ENCODE results near the gene DDX1. TPM values are rescaled to one million over a fixed set of nuclear protein-coding genes. Genes with fewer than 3 reads are reported as not detected.
A peak's percentile ranks its signal among the peaks of the same experiment; 100 is the strongest.

The DDX1 gene
- total and polyA plus RNA-seq, 9 of the 15 experiments (the other 6 are each of a cell fraction or from before 2014, with no cell fraction given), result 116 to 277 (median 232) TPM

GRCh38 chr2:15565994-15566671 is 25.5 kb upstream of the DDX1 start:
- Histone ChIP-seq H4K20me1 (replicated peaks; ENCODE audit: control insufficient read depth, insufficient read depth, low read length) (no peaks in the 10 kb centered on the region), H3K4me2 (ENCODE audit: insufficient read depth, low read length) (no peak overlapping the region), H2AFZ (ENCODE audit: low read depth, low read length) (peak overlapping the region; percentile 66), H3K9me3 (replicated peaks; ENCODE audit: control insufficient read depth, insufficient read depth, low read depth, low read length) (no peaks in the 10 kb centered on the region), H3K9ac (ENCODE audit: insufficient read depth in 1 of 2, low read depth in 2 of 2, low read length in 2 of 2) (no peak overlapping the region), H3K79me2 (ENCODE audit: control insufficient read depth, insufficient read depth, low read length) (peaks cover 11% of the 10 kb centered on the region), H3K4me3 (no peak overlapping the region), H3K9me1 (ENCODE audit: control insufficient read depth, insufficient read depth, low read length) (no peaks in the 10 kb centered on the region), H3K27ac (ENCODE audit: extremely low read depth, low read depth, low read length) (no peak overlapping the region), H3K36me3 (ENCODE audit: control insufficient read depth, insufficient read depth, low read length) (no peaks in the 10 kb centered on the region), H3K4me1 (replicated peaks in 1 of 2; ENCODE audit: control insufficient read depth in 2 of 2, insufficient read depth in 2 of 2, low read length in 2 of 2) (peaks cover 13 to 26% of the 10 kb centered on the region in 2 experiments), H3K27me3 (ENCODE audit: control insufficient read depth in 2 of 2, insufficient read depth in 2 of 2, low read length in 2 of 2) (no peaks in the 10 kb centered on the region)
- FAIRE-seq, result no peak
- no peak for ATAC-seq
- TF ChIP-seq MAFG (tag; conservative IDR thresholded peaks at IDR 0.05), result 0 out of 2 replicates have a peak, but pooled peaks have one; percentile 8
- no peak for TF ChIP-seq CEBPZ (IDR thresholded peaks at IDR 0.05; ENCODE audit: borderline replicate concordance, low read depth, low read length)
- TF ChIP-seq CLOCK (CRISPR knock-in tag; IDR thresholded peaks at IDR 0.05; ENCODE audit: borderline replicate concordance), result no peak
- no peak for TF ChIP-seq ZNF445 (CRISPR knock-in tag; IDR thresholded peaks at IDR 0.05; ENCODE audit: low read depth)
- TF ChIP-seq HDAC8 (tag; IDR thresholded peaks at IDR 0.05), result no peak
- no peak for TF ChIP-seq TAF15 (IDR thresholded peaks at IDR 0.05; ENCODE audit: low read depth, low read length)
- TF ChIP-seq ZNF316 (IDR thresholded peaks at IDR 0.05), result peak; percentile 50
- no peak for TF ChIP-seq ZC3H4 (CRISPR knock-in tag; IDR thresholded peaks at IDR 0.05; ENCODE audit: borderline replicate concordance)
- TF ChIP-seq ZBTB49 (CRISPR knock-in tag; IDR thresholded peaks at IDR 0.05; ENCODE audit: borderline replicate concordance), result no peak
- peak; percentile 47; the same call in 1 of the 2 replicates for TF ChIP-seq C11orf30 (IDR thresholded peaks at IDR 0.05; ENCODE audit: low read depth)
- TF ChIP-seq FOS (IDR thresholded peaks at IDR 0.05; ENCODE audit: extremely low read depth, insufficient read length), result no peak
- no peak for TF ChIP-seq BHLHE40 (IDR thresholded peaks at IDR 0.05; ENCODE audit: low read length)
- TF ChIP-seq MAFF (IDR thresholded peaks at IDR 0.05; ENCODE audit: low read length), result 0 out of 2 replicates have a peak, but pooled peaks have one; percentile 10
- DNase-seq (ENCODE audit: extremely low read depth in 1 of 4, low spot score in 3 of 4), result no peak
- ChIA-PET POLR2A (interaction anchor here (1.0 to 2.2 kb wide), 2 partner anchors 11 kb away, joined by 3 to 5 read pairs; no protein-coding TSS in a partner anchor), CTCF (ENCODE audit: low intra/inter-chr PET ratio) (no interaction called here)
- in situ Hi-C loops (cut with MboI) (no loop called here), intact Hi-C loops (cut with micrococcal nuclease) (no loop called here)
- no TSS peak for BruUV-seq (replicated peaks)
- whole genome bisulfite sequencing (ENCODE audit: insufficient coverage, low coverage, missing lambda C conversion rate), result 44% methylated on average over 2 of the region's 2 CpGs

Data from K562 (cell line).